Measurements from ENCODE around the gene CACNA1S. TPM values are rescaled to one million over a fixed set of nuclear protein-coding genes. Genes with fewer than 3 reads are reported as not detected.

CACNA1S gene
- total and polyA plus RNA-seq, 2 of the 13 experiments (the other 11 are each of a cell fraction or from before 2014, with no cell fraction given): not detected

- H3K36me3 ChIP-seq (replicated peaks in 1 of 2; ENCODE audit: control insufficient read depth in 1 of 2, insufficient read depth in 2 of 2, low read length in 2 of 2): no peaks in the 10 kb centered on the region
- no peak overlapping the region for H3K4me3 ChIP-seq (replicated peaks in 1 of 3; ENCODE audit: insufficient read depth in 1 of 3, low read depth in 2 of 3, low read length in 3 of 3)
- H3K79me2 ChIP-seq (ENCODE audit: insufficient read depth, low read length): no peaks in the 10 kb centered on the region
- H3K27me3 ChIP-seq (ENCODE audit: control insufficient read depth in 1 of 2, insufficient read depth in 2 of 2, low read length in 2 of 2): peaks cover 0 to 33% of the 10 kb centered on the region in 2 experiments; a peak in 3 of 5 replicates
- 17% methylated on average over 3 of the region's 4 CpGs for WGBS (ENCODE audit: low lambda C conversion rate)
- in situ Hi-C loops (cut with HindIII; ENCODE audit: extremely low pct_ligation_motif_present, low pct_unique_long_range_greater_than_20kb) (no loop called here), intact Hi-C loops (cut with micrococcal nuclease; ENCODE audit: unreplicated experiment) (no loop called here)
- H3K9ac ChIP-seq (ENCODE audit: insufficient read depth, low read depth, low read length): no peak overlapping the region
- H3K4me1 ChIP-seq (ENCODE audit: insufficient read depth, low read length): peaks cover 15% of the 10 kb centered on the region
- TF ChIP-seq CENPBD1 (CRISPR knock-in tag; IDR thresholded peaks at IDR 0.05; ENCODE audit: borderline replicate concordance, low read depth) (no peak), ZBTB10 (CRISPR knock-in tag; IDR thresholded peaks at IDR 0.05; ENCODE audit: borderline replicate concordance) (no peak), ZNF770 (CRISPR knock-in tag; IDR thresholded peaks at IDR 0.05) (no peak), HNRNPLL (IDR thresholded peaks at IDR 0.05; ENCODE audit: low read depth, low read length, poor library complexity, severe bottlenecking) (no peak)
- no peaks in the 10 kb centered on the region for H3K9me3 ChIP-seq (ENCODE audit: low read length)
- BruUV-seq (replicated peaks): no TSS peak
- no peak overlapping the region for H2AFZ ChIP-seq (ENCODE audit: low read length)
- DNase-seq (ENCODE audit: low spot score): no peak
- ATAC-seq: no peak
- no peak overlapping the region for H3K4me2 ChIP-seq (ENCODE audit: low read depth, low read length)
- H4K20me1 ChIP-seq (ENCODE audit: insufficient read depth, low read length): no peaks in the 10 kb centered on the region
- POLR2A ChIA-PET: no interaction called here
- CTCF ChIA-PET (ENCODE audit: low intra/inter-chr PET ratio, low total read pairs): no interaction called here
- no peak for FAIRE-seq
- no peak overlapping the region for H3K27ac ChIP-seq (ENCODE audit: extremely low read length, insufficient read depth, low read length)
Measured at GRCh38 chr1:201066986-201067385, 45.2 kb downstream of the CACNA1S start.
